ENCODE results near the gene ZNF775.

The ZNF775 gene

DNA sequence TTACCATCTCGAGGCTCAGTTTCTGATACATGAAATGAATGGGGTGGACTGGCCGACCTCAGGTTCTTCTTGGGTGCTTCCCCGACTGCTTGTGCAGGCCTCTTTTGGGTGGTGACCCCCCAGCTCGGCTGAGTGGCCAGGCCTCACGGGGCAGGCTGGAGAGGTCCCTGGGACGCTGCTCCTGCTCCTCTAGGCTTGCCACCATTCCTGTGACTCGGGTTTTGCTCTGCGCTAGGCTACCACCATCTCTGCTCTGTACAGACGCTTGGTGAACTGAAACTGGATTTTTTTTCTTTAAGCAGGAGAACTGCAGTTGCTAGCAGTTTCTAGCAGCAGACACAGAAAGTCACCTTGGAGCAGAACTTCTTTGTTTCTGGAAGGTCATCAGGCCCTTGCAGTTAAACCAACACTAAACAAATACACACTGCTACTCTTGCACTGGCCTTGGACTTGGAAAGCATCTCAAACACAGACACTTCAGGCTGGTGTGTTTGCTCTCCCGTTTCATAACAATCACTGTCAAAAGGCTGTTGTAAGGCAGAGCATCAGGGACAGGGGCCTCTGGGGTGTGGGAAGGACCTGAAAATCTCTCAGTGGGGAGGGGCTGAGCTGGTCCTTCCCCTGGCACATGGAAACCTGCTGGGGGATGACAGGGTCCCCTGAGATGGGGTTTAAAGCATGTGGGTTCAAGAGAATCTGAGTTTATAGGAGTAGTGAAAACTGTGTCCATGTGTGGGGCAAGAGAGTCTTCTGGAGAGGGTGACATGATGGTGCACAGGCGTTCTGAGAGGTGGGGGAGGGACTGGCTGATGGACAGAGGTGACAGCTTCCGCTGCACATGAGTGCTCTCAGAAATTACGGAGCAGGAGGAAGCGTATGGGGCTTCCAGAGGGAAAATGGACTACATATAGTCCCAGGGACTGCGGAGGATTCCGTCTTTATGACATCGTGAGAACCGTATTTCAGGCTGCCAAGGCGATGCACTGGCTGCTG lies 36.3 kb downstream of the ZNF775 start:
- DNase-seq: no peak

DNA sequence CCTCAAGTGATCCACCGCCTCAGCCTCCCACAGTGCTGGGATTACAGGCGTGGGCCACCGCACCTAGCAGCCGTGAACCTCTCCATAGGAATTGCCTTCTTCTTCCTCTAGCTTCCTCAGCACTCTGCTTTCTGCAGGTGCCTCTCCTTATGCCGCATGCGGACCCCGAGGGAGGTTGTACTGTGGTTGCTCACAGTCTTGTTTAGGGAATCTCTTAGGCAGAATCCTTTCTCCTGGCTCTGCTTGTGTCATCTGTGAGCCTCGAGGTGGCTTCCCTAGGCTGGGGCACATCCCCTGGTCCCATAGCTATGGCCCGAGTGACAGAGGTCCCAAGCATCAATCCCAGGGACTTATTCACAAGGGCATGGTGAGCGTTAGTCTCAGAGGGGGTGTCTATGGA lies 38.1 kb downstream of the ZNF775 start:
- no peak for DNase-seq

DNA sequence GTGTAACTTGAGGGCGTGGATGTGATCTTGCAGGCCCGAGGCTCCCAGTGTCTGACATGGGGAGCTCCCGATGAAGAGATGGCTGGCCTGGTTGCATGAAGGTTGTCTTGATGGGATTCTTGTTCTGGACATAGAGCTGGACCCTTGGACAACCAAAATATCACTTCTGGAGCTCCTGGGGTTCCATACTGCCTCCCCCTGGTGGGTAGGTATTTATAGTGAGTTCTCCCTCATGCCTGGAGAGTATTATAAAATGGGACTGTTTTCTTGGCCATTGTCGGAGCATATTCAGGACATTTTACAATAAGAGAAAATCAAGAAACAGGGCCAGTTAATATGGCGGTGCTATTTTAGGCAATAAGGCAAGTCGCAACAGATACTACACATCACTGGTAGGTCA lies 38.7 kb downstream of the ZNF775 start:
- no peak for DNase-seq

DNA sequence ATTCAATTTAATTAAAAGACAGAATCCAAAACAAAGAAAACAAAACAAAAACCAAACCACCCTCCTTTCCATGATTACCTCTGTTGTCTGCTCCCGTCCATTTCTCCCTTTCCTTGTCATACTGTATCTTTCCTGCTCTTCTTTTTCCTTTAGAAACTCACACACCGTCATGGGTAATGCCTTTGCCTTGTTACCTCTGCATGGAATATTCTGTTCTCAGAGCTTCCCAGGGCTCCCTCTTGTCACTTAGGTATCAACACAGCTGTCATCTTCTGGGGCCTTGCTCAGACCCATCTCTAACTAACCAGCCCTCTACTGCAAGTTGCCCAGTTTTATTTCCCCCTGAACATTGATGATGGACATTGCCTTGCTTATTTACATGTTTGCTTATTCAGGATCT lies 41.1 kb downstream of the ZNF775 start:
- DNase-seq: no peak

DNA sequence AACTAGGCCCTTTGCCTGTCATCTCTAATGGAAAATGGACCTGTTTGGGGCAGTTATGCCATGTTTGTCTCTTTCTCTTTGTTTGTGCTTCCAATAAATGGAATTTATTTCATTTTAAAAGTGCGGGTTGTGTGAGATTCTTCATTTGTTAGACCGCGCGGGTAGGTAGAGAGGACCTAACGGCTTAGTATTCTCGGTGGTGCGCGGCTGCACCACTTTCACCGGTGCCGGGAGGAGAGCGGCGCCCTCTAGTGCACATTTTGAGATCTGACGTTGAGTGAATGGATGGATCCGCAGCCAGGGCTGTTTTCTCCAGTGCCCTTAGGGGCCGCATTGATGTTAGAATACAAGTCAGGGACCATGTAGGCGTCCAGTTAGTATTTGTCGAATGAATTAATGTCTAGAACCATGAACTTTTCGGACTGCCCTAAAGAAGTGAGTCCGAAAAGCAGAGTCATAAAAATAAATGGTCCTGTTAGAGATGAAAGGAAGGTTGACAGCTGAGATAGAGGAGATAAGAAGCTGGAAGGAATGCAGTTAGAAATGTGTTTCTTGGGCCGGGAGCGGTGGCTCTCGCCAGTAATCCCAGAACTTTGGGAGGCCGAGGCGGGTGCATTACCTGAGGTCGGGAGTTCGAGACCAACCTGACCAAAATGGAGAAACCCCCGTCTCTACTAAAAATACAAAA lies 42.0 kb downstream of the ZNF775 start:
- DNase-seq: peak; percentile 71 to 79

DNA sequence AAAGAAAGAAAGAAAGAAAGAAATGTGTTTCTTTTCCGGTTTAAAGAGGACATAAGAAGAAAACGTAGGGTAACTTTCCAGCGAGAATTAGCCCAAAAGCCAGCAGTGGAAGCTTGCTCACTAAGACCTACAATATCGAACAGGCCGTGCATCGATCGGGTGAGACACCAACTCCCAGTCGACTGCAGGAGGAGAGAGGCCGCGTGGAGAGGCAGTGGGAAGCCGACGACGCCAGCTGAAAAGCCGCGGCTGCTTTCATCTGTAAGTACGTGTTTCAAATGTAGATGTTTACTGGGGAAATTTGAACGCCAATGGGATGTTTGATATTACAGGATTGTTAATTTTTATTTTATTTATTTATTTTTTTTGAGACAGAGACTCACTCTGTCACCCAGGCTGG lies 42.7 kb downstream of the ZNF775 start:
- no peak for DNase-seq

DNA sequence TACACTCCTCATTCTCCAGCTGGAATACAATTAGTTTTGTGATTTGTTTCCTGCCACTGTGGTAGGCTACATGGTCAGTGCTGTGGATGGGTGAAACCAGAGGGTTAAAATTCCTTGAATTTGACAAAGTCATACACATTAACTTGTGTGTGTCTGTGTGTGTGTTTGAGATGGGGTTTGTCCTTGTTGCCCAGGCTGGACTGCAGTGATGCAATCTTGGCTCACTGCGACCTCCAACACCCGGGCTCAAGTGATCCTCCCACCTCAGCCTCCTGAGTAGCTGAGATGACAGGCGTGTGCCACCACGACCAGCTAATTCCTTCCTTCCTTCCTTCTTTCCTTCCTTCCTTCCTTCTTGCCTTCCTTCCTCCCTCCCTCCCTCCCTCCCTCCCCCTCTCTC lies 46.5 kb downstream of the ZNF775 start:
- DNase-seq: no peak

DNA sequence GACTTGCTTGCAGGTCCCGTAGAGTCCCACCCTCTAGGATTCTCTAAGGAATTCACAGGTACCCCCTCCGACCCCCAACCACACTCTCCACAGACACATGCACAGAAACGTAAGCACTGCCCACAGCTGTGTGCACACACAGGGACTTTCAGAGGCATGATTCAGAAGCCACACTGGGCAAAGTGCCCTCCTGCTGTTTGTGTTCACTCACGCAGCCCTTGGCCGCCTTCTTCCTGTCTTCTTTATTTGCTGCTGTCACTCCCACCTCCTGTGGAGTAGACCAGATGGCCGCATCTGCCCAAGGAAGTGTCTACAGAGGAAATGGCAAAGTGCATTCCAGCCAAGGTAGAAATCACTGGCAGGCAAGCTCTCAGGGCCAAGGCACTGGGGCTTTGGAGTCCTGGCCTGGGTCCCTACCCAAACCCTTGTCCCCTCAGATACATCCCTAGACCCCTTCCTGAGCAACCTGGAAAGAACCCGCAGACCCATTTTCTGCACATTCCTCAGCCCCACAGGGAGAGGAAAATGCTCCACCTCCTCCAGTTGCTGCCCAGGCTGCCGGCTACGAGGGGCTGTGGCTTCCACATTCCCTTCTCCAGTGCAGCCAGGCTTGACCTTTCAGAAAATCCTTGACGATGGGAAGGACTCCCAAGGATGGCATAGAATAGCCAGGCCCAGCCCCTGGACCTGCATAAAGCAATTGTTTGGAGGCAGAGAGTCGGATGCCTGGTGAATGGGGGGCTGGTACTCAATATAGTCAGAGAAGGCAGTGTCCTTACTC lies 49.7 kb downstream of the ZNF775 start:
- DNase-seq: peak in 1 of 2 experiments; percentile 28

DNA sequence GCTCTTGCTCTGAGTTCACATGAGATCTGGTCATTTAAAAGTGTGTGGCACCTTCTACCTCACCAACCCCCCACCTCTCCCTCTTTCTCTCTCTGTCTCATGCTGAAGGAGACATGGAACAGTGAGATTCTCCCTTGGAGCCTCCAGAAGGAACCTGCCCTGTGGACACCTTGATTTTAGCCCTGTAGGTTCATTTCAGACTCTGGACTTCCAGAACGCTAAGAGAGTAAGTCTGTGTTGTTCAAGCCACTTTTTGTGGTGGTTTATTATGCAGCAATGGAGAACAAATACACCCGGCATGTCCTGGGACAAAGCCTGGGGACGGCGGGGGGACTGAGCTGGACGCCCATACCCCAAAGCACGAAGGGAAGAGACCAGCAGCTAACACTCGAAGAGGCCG lies 50.6 kb downstream of the ZNF775 start:
- no peak for DNase-seq

DNA sequence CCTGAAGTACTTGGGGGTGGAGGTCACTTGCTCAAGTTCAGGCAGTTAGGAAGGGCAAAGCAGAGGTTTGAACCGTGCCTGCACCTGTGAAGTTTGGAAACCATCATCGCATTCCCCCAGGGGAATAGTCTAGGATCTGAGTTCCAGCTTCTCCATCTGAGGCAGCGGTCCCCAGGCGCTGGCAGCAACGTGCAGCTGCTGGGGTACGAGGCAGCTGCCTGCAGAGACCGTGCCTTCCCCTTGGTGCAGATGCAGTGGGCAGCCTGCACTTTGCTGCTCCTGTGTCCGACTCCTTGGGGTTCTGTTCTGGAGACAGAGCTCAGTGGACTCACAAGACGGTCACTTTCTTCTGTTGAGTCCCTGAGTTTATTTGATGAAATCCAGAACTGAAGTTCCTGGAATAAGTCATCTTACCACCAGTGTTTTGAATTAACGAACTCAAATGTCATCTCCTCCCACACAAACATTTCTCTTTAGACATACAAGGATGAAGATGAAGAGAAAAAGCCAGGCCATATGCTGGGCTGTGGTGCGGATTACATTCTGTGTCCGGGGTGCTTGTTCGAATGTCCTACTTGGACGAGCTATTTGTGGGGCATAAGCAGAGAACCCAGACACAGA lies 51.4 kb downstream of the ZNF775 start:
- no peak for DNase-seq

DNA sequence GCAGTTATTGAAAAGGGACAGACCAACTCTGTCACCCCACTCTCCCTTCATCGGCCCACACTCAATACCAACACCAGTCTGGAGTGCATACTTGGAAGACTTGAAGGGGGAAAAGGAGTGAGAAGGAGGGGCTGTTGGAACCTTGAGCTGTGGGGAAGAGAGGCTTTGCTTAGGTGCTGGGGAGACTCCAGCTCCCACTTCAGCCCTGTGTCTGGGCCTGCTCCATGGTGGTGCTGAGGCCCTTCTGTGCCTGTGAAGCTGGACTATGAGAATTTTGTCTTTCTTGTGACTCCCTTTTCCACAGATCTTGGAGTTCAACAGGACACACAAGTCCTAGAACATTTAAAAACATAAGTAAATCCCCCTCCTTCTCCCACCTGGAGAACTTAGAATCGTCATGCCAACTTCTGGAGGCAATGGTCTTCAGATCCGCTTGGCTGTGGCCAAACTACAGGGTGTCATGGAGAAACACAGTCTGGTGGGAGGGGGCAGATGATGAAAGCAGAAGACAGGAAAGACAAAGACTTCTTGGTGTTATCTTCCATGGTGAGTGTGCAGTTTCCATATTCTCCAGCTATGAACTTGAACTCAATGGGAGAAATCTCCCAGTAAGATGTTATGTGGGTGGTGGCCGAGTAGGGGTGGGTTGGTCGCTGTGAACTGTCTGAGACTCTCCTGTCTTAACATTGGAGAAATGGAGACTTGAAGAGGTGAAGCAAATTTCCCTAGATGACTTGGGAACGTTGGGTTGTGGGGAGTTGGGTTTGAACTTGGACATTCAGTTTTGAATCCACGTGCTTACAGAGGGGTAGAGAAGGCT lies 52.9 kb downstream of the ZNF775 start:
- no peak for DNase-seq

DNA sequence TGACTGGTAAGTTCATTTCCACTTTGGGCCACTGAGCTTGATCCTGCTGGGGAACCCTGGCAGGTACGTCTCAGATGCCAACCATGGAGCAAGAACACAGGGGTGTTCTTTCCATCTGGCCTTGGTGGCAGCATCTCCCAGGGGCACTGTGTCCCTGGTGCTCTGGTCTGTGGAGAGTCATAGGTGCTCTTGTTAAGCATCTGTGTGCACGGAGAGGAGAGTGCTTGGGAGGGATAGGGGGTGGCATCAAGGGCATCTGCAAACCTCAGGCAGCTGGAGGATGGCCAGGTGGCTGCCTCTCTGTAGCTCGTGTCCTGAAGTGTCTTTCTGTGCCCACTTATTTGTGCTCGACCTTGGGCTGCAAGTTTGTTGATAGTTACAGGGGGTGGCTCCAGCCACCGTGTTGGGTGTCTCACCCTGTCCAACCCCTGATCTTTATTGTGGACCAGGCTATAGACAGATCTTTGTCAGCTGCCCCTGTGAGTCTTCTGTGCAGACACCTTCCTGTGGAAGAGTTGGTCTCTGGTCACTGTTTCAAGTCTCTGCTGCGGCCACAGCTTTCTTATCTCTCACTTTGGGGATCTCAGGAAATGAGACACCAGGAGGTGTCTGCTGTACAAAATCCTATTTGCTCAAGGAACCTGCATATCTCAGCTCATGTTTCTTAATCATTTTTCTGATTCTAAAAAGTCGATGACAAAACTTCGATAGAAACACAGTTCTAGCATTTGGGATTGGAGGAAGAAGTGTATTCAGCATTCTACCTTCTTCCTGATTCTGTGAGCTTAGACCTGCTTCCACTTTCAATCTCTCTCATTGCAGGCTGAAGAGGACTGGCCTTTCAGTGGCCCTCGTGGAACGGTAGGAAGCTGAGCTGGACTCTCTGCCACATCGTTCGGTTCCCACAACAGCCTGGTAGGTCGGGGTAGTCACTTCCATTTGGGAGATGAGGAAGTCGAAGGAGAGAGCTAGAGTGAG lies 54.1 kb downstream of the ZNF775 start:
- DNase-seq: no peak

DNA sequence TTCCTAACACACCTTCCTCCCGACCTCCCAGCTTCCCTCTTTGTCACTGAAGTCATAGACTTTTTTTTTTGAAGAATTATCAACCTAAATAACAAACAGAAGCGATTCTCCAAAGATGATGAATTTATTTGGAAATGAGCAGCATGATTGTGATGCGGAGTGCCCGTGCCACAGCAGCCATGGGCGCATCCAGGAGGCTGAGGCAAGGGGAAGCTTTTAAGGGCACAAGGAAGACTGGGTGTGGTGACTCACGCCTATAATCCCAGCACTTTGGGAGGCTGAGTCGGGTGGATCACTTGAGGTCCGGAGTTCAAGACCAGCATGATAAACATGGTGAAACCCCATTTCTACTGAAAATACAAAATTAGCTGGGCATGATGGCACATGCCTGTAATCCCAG lies 55.1 kb downstream of the ZNF775 start:
- no peak for DNase-seq

DNA sequence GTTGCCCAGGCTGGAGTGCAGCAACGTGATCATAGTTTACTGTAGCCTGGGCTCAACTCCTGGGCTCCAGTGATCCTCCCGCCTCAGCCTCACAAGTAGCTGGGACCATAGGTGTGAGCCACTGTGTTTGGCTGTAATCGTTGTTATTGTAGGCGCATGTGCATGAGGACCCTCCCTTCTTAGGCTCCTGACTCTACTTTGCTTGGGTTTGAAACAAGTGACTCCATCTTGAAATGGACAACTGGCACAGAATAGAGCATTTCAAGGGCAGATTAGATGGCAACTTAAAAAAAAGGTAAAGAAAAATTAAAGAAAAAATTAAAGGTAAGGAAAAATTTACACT lies 55.9 kb downstream of the ZNF775 start:
- no peak for DNase-seq

DNA sequence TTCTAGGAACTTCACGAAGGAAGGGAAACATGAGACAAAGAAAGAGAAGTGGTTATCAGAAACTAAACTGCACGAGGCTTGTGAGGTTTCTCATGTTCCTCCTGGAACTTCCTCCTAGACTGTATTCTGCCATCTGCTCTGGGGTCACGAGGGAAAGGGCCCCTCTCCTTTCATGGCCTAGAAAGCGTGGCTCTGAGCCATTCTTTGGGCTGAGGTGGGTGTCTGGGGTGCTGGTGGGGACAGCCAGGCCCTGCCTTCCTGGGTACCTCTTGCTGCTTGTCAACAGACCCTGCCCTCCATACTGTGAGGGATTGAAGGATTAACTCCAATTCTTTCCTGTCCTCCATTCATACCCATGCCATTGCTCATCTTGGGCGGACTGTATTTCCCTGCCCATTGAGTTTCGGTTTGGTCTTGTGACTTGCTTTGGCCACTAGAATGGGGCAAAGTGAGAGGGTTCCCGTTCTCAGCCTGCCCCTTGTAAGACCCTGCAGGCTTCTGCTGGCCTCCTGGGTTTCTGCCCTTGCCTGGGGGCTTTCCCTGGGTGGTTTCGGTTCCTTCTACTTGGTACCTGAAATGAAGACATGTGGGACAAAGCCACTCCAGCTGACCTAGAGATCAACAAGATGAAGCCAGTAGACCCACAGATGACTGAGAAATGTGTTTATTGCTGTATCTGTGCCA lies 56.4 kb downstream of the ZNF775 start:
- DNase-seq: no peak

DNA sequence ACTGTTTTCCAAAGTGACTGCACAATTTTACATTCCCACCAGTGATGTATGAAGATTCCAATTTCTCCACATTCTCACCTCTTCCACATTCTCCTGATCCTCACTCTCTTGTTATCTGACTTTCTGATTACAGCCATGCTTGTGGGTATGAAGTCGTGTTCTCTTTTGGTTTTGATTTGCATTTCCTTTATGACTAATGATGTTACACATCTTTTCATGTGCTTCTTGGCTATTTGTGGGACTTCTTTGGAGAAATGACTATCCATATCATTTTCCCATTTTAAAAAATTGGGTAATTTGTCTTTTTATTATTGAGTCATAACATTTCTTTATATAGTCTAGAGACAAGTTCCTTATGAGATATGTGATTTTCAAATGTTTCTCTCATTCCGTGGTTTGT lies 60.8 kb downstream of the ZNF775 start:
- DNase-seq: no peak

DNA sequence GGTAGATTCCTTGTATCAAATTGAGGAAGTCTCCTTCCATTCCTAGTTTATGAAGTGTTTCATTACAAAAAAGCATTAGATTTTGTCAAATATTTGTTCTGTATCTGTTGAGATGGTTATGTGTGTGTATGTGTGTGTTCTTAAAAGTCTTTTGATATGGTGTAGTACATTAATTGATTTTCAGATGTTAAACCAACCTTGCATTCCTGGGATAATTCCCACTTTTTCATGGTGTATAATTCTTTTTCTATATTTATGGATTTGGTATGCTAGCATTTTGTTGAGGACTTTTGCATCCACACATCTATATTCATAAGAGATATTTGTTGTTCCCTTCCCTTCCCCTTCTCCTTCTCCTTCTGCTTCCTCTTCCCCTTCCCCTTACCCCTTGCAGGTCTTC lies 62.4 kb downstream of the ZNF775 start:
- DNase-seq: no peak

DNA sequence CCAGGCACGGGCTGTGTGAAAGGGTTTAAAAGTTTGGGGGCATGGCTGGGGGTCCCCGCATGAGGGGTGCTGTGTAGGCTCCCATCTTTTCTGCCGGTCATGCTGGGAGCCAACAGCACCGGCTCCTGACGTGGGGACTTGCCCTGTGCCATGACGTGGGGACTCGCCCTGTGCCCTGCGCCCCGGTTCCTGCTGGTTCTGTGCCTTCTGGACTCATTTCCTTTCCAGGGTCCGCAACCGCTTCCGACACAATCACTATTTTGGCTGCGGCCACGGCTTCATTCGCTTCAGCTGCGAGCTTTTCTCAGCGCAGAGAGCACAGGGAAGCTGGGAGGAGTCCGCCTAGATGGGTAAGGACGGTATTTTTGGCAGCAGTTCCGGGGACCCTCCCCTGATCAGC lies 63.7 kb downstream of the ZNF775 start:
- no peak for DNase-seq

DNA sequence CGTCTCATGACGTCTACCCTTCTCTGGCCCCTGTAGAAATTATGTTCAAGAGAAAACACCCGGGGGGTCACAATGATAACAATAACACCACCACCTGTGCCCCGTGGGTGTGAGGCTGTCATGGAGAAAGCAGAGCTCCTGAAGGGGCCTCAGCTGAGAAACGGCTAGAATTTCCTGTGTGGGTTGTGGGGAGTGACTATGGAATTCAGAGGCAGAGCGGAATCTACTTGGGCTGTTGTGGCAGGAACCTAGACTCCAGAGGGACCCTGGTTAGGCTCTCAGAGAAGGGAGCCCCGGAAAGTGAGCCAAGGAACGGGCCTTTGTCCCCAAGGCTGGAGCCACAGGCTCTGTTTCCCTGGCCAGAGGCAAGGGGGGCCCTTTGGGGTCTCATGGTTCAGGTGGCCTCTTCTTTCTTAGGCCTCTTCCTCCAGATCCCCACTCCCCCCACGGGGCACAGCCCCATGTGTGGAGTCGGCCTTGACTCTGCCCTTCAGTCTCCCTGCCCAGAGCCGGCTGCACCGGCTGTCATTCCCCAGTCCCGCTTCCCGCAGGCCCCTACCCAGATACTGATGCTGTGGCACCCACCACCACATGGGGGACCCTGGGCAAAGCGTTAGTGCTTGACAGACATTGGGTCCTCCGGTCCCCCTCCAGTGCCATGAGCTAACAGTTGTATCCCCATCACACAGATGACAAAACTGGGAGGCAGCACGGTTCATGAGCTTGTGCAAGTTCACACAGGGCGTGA lies 64.8 kb downstream of the ZNF775 start:
- DNase-seq: no peak
